CD4-positive, alpha-beta T cell (primary cell): ENCODE data around the gene MTCL1. TPM values are rescaled to one million over a fixed set of nuclear protein-coding genes. Genes with fewer than 3 reads are reported as not detected.

Experiments used
- ATAC-seq: fragments of 200-7000 bp; cut with Tn5 transposase; one replicate; pipeline ENCODE4 v1.10.0; 2022; ENCODE audit warnings: mild to moderate bottlenecking; ENCODE audit not compliant: poor library complexity
- CTCF ChIA-PET: fragments of 350-600 bp; sonication (Branson Sonifier 250); formaldehyde crosslinking; loops from one replicate; lab custom pipeline; 2021; ENCODE audit warnings: antibody characterized with exemption, inconsistent platforms; lab: Charles Lee
- POLR2A ChIA-PET: fragments of 350-600 bp; sonication (Branson Sonifier 250); formaldehyde crosslinking; loops from one replicate; lab custom pipeline; 2021; ENCODE audit warnings: antibody characterized with exemption, inconsistent platforms; lab: Charles Lee
- DNase-seq, 14 experiments: peaks; one replicate each; pipeline ENCODE4 v3.0.0-alpha.2; 2013 to 2020; ENCODE audit warnings: mixed read lengths in 2 of 14
- H3K27ac ChIP-seq, 2 donors: one replicate each; pipeline versions ENCODE4 v1.5.1 to v1.7.0; 2013; ENCODE audit warnings: low read length in 2 of 2, low read depth in 1 of 2, mild to moderate bottlenecking in 1 of 2
- H3K27me3 ChIP-seq, 2 experiments: 1 replicate in 1 of 2; 2 replicates in 1 of 2; pipeline versions ENCODE4 v1.6.1 to v1.7.0; 2013; ENCODE audit warnings: low read length in 2 of 2, control low read depth in 1 of 2, mild to moderate bottlenecking in 1 of 2, moderate library complexity in 1 of 2; ENCODE audit not compliant: insufficient read depth in 2 of 2, control insufficient read depth in 1 of 2
- H3K36me3 ChIP-seq: one replicate; pipeline ENCODE4 v1.6.1; 2013; ENCODE audit warnings: low read length, control low read depth; ENCODE audit not compliant: insufficient read depth
- H3K4me1 ChIP-seq: one replicate; pipeline ENCODE4 v1.6.1; 2013; ENCODE audit warnings: low read length, control low read depth; ENCODE audit not compliant: insufficient read depth
- H3K4me3 ChIP-seq: one replicate; pipeline ENCODE4 v1.5.1; 2013; ENCODE audit warnings: mild to moderate bottlenecking, low read length, moderate library complexity
- H3K9me3 ChIP-seq, 2 experiments: 1 replicate in 1 of 2; 2 replicates in 1 of 2; pipeline versions ENCODE4 v1.6.1 to v1.7.0; 2013; ENCODE audit warnings: low read length in 2 of 2, mild to moderate bottlenecking in 2 of 2, control low read depth in 1 of 2, moderate library complexity in 1 of 2; ENCODE audit not compliant: control insufficient read depth in 1 of 2, insufficient read depth in 1 of 2
- H3K27ac Mint-ChIP-seq: one replicate; pipeline ENCODE4 v1.8.0; 2020; ENCODE audit warnings: mixed read lengths
- H3K27me3 Mint-ChIP-seq: one replicate; pipeline ENCODE4 v1.8.0; 2021; ENCODE audit warnings: mixed read lengths
- H3K36me3 Mint-ChIP-seq: one replicate; pipeline ENCODE4 v1.8.0; 2021; ENCODE audit warnings: low read depth, mixed read lengths
- H3K4me1 Mint-ChIP-seq: one replicate; pipeline ENCODE4 v1.8.0; 2021; ENCODE audit warnings: low read depth, mixed read lengths
- H3K4me3 Mint-ChIP-seq: one replicate; pipeline ENCODE4 v1.8.0; 2020; ENCODE audit warnings: mild to moderate bottlenecking, mixed read lengths
- H3K9me3 Mint-ChIP-seq: one replicate; pipeline ENCODE4 v1.8.0; 2020; ENCODE audit warnings: mixed read lengths
- intact Hi-C, 2 experiments: fragments of 100-400 bp; cut with DNase I in 1 of 2; cut with micrococcal nuclease in 1 of 2; formaldehyde crosslinking; loops; one replicate each; pipeline versions ENCODE4 v1.15.1 to v1.9.0; 2023 to 2025; cut with DNase I, micrococcal nuclease
- total RNA-seq, 174 experiments: library from RNA in 2 of 174; stranded (reverse) in 2 of 174; gene quantifications; one replicate each; pipeline ENCODE4 v1.2.3 and lab custom pipeline; 2021 to 2026
- TF ChIP-seq, protein P1 (sequence below): fragments of 200-600 bp; IDR thresholded peaks from one replicate; pipeline ENCODE4 v1.8.0; 2022; ENCODE audit warnings: antibody characterized with exemption, mild to moderate bottlenecking

MTCL1 gene
- total RNA-seq, 2 experiments from 2014 or later = 0.11 to 0.55 TPM

DNA sequence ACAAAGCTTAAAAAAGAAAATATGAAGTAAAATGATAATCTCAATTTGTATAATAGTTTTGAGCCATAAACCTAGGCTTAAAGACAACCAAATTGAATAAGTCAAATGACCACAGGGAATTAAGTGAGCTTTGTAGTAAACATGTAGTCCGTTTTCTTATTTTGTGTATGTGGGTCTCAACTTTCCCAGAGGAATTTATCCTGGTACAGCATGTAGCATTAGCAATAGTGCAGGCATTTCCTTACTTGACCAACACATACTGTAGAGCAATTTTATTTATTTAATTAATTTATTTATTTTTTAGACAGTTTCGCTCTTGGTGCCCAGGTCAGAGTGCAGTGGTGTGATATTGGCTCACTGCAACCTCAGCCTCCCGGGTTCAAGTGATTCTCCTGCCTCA lies 37.5 kb upstream of the MTCL1 start:
- no peaks in the 10 kb centered on the region for H3K4me1 Mint-ChIP-seq
- POLR2A ChIA-PET = no interaction called here
- H3K27ac ChIP-seq = no peak overlapping the region
- DNase-seq (no peak), ATAC-seq (no peak)
- intact Hi-C loops = no loop called here
- H3K36me3 ChIP-seq = no peaks in the 10 kb centered on the region
- TF ChIP-seq, protein P1, sequence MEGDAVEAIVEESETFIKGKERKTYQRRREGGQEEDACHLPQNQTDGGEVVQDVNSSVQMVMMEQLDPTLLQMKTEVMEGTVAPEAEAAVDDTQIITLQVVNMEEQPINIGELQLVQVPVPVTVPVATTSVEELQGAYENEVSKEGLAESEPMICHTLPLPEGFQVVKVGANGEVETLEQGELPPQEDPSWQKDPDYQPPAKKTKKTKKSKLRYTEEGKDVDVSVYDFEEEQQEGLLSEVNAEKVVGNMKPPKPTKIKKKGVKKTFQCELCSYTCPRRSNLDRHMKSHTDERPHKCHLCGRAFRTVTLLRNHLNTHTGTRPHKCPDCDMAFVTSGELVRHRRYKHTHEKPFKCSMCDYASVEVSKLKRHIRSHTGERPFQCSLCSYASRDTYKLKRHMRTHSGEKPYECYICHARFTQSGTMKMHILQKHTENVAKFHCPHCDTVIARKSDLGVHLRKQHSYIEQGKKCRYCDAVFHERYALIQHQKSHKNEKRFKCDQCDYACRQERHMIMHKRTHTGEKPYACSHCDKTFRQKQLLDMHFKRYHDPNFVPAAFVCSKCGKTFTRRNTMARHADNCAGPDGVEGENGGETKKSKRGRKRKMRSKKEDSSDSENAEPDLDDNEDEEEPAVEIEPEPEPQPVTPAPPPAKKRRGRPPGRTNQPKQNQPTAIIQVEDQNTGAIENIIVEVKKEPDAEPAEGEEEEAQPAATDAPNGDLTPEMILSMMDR = no peak
- H3K4me3 Mint-ChIP-seq = no peak overlapping the region
- CTCF ChIA-PET = no interaction called here
- no peaks in the 10 kb centered on the region for H3K9me3 ChIP-seq
- peaks cover 6% of the 10 kb centered on the region for H3K27me3 Mint-ChIP-seq
- no peak overlapping the region for H3K27ac Mint-ChIP-seq
- no peak overlapping the region for H3K4me3 ChIP-seq
- no peaks in the 10 kb centered on the region for H3K4me1 ChIP-seq
- H3K36me3 Mint-ChIP-seq = no peaks in the 10 kb centered on the region
- no peaks in the 10 kb centered on the region for H3K9me3 Mint-ChIP-seq
- no peaks in the 10 kb centered on the region for H3K27me3 ChIP-seq

DNA sequence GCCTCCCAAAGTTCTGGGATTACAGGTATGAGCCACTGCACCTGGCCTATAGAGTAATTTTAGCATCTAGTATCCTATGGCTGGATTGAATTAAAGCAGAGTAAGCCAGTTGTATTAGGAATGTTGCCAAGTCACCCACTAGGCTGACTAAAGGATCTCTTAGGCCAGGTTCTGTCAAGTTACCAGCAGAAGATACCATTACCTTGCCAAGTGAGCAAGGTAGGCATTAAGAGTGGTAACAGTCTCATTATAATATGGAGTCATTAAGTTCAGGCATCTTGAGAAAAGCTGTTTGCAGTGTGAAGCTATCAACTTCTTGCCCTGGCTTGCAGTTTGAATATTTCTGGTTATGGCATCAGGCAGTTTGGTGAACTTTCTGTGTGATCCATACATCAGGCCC lies 37.0 kb upstream of the MTCL1 start:
- Mint-ChIP-seq H3K27me3 (peaks cover 5% of the 10 kb centered on the region), H3K9me3 (no peaks in the 10 kb centered on the region), H3K4me3 (no peak overlapping the region), H3K36me3 (no peaks in the 10 kb centered on the region), H3K4me1 (no peaks in the 10 kb centered on the region), H3K27ac (no peak overlapping the region)
- TF ChIP-seq, protein P1 = no peak
- no peaks in the 10 kb centered on the region for H3K27me3 ChIP-seq
- no peak overlapping the region for H3K4me3 ChIP-seq
- ChIA-PET POLR2A (no interaction called here), CTCF (no interaction called here)
- no peaks in the 10 kb centered on the region for H3K9me3 ChIP-seq
- H3K36me3 ChIP-seq = no peaks in the 10 kb centered on the region
- no peaks in the 10 kb centered on the region for H3K4me1 ChIP-seq
- ATAC-seq (no peak), DNase-seq (no peak)
- intact Hi-C loops = no loop called here
- no peak overlapping the region for H3K27ac ChIP-seq

DNA sequence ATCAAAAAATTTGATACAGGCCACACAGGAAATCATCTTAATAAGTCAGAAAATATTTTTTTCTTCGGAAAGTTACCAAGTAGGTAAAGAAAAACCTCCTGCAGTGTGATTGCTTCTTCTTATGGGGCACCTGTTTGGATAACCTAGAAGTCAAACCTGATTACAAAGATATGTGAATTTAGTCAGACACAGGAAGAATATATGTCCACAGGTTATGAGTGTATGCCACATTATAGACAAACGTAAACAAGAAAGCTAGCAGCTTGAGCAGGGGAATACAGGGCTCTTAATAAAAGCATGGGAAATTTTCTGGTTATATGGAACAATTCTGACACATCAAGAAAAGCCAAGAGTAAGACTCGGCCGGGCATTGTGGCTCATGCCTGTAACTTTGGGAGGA lies 35.8 kb upstream of the MTCL1 start:
- no peak overlapping the region for H3K4me3 ChIP-seq
- POLR2A ChIA-PET = no interaction called here
- H3K27me3 ChIP-seq = no peaks in the 10 kb centered on the region
- CTCF ChIA-PET = interaction anchor here (0.6 kb wide), 1 partner anchor 830 kb away, joined by 5 read pairs; no protein-coding TSS in a partner anchor
- H3K36me3 Mint-ChIP-seq = no peaks in the 10 kb centered on the region
- no peaks in the 10 kb centered on the region for H3K9me3 ChIP-seq
- no peaks in the 10 kb centered on the region for H3K27me3 Mint-ChIP-seq
- DNase-seq (no peak), ATAC-seq (no peak)
- H3K4me1 ChIP-seq = no peaks in the 10 kb centered on the region
- intact Hi-C loops = no loop called here
- H3K4me1 Mint-ChIP-seq = no peaks in the 10 kb centered on the region
- H3K27ac Mint-ChIP-seq = no peak overlapping the region
- no peak overlapping the region for H3K27ac ChIP-seq
- H3K36me3 ChIP-seq = no peaks in the 10 kb centered on the region
- no peak overlapping the region for H3K4me3 Mint-ChIP-seq
- TF ChIP-seq, protein P1 = no peak
- no peaks in the 10 kb centered on the region for H3K9me3 Mint-ChIP-seq
